Subcutaneous abdominal adipose tissue (tissue), 5 donors: ENCODE results near the gene COL4A1.
A peak's percentile ranks its signal among the peaks of the same experiment; 100 is the strongest.

Experiments used
- H3K27ac ChIP-seq: one replicate; pipeline ENCODE4 v1.7.0; 2013; ENCODE audit warnings: low read depth, mild to moderate bottlenecking, inconsistent platforms, low read length, moderate library complexity
- H3K27me3 ChIP-seq, 5 donors: one replicate each; pipeline ENCODE4 v1.7.0; 2013; ENCODE audit warnings: low read length in 5 of 5, inconsistent platforms in 1 of 5; ENCODE audit not compliant: control insufficient read depth in 5 of 5, insufficient read depth in 4 of 5
- H3K36me3 ChIP-seq, 5 donors: one replicate each; pipeline ENCODE4 v1.7.0; 2013; ENCODE audit warnings: low read length in 5 of 5; ENCODE audit not compliant: control insufficient read depth in 5 of 5, insufficient read depth in 5 of 5
- H3K4me1 ChIP-seq, 5 donors: one replicate each; pipeline ENCODE4 v1.7.0; 2013; ENCODE audit warnings: low read length in 5 of 5, mild to moderate bottlenecking in 3 of 5, moderate library complexity in 1 of 5; ENCODE audit not compliant: control insufficient read depth in 5 of 5, insufficient read depth in 5 of 5
- H3K4me3 ChIP-seq, 5 donors: one replicate each; pipeline ENCODE4 v1.7.0; 2013; ENCODE audit warnings: low read length in 5 of 5, low read depth in 1 of 5
- H3K9ac ChIP-seq, 5 donors: one replicate each; pipeline ENCODE4 v1.7.0; 2013; ENCODE audit warnings: low read length in 5 of 5, mild to moderate bottlenecking in 4 of 5, moderate library complexity in 3 of 5
- H3K9me3 ChIP-seq, 5 donors: one replicate each; pipeline ENCODE4 v1.7.0; 2013; ENCODE audit warnings: low read length in 5 of 5; ENCODE audit not compliant: control insufficient read depth in 5 of 5
- donor health status: healthy.
- donor health status: healthy.
- donor health status: healthy.
- donor health status: healthy.
- donor health status: healthy.

The COL4A1 gene

GRCh38 chr13:110342474-110342873, 35.5 kb upstream of the COL4A1 start:
- H3K27ac ChIP-seq, result peak overlapping the region; percentile 90
- peaks cover 14 to 69% (median 61%) of the 10 kb centered on the region in 5 donors for H3K4me1 ChIP-seq
- H3K9me3 ChIP-seq, result no peaks in the 10 kb centered on the region
- no peaks in the 10 kb centered on the region for H3K27me3 ChIP-seq
- H3K9ac ChIP-seq, result no peak overlapping the region
- peaks cover 0 to 15% (median 11%) of the 10 kb centered on the region in 5 donors for H3K36me3 ChIP-seq
- no peak overlapping the region for H3K4me3 ChIP-seq

GRCh38 chr13:110341445-110342244, 34.7 kb upstream of the COL4A1 start:
- Histone ChIP-seq H3K4me3 (peak overlapping the region in 4 of 5 donors; percentile 15 to 48 (median 41)), H3K9ac (peak overlapping the region in 4 of 5 donors; percentile 36 to 69 (median 66))

GRCh38 chr13:110340812-110341444, 34.0 kb upstream of the COL4A1 start:
- Histone ChIP-seq H3K9me3 (no peaks in the 10 kb centered on the region), H3K9ac (peak overlapping the region; percentile 6 to 69 (median 66)), H3K36me3 (peaks cover 0 to 13% (median 5%) of the 10 kb centered on the region in 5 donors), H3K27me3 (no peaks in the 10 kb centered on the region), H3K27ac (peak overlapping the region; percentile 90), H3K4me3 (peak overlapping the region in 4 of 5 donors; percentile 27 to 52 (median 46)), H3K4me1 (peaks cover 16 to 72% (median 63%) of the 10 kb centered on the region in 5 donors)

More at GRCh38 chr13:110341445-110342244, 34.7 kb upstream of the COL4A1 start:
- Histone ChIP-seq H3K36me3 (peaks cover 0 to 14% (median 8%) of the 10 kb centered on the region in 5 donors), H3K27me3 (no peaks in the 10 kb centered on the region), H3K4me1 (peaks cover 13 to 69% (median 61%) of the 10 kb centered on the region in 5 donors), H3K9me3 (no peaks in the 10 kb centered on the region), H3K27ac (peak overlapping the region; percentile 90)

GRCh38 chr13:110339975-110340550, 33.1 kb upstream of the COL4A1 start:
- Histone ChIP-seq H3K4me1 (peaks cover 16 to 75% (median 63%) of the 10 kb centered on the region in 5 donors), H3K9me3 (no peaks in the 10 kb centered on the region), H3K27me3 (no peaks in the 10 kb centered on the region), H3K9ac (peak overlapping the region; percentile 3 to 57 (median 40)), H3K36me3 (peaks cover 0 to 11% (median 2%) of the 10 kb centered on the region in 5 donors), H3K27ac (peak overlapping the region; percentile 90), H3K4me3 (peak overlapping the region in 1 of 5 donors; percentile 52)

GRCh38 chr13:110339263-110339662, 32.3 kb upstream of the COL4A1 start:
- peak overlapping the region; percentile 90 for H3K27ac ChIP-seq
- H3K27me3 ChIP-seq, result no peaks in the 10 kb centered on the region
- H3K4me3 ChIP-seq, result no peak overlapping the region
- H3K9me3 ChIP-seq, result no peaks in the 10 kb centered on the region
- H3K4me1 ChIP-seq, result peaks cover 14 to 76% (median 64%) of the 10 kb centered on the region in 5 donors
- peaks cover 0 to 19% (median 3%) of the 10 kb centered on the region in 5 donors for H3K36me3 ChIP-seq
- no peak overlapping the region for H3K9ac ChIP-seq

- Histone ChIP-seq H3K4me1 (peaks cover 14 to 78% (median 64%) of the 10 kb centered on the region in 5 donors), H3K9me3 (no peaks in the 10 kb centered on the region), H3K4me3 (no peak overlapping the region), H3K36me3 (peaks cover 0 to 25% (median 9%) of the 10 kb centered on the region in 5 donors), H3K27ac (peak overlapping the region; percentile 90), H3K9ac (peak overlapping the region in 2 of 5 donors; percentile 26 to 43), H3K27me3 (no peaks in the 10 kb centered on the region)
These were observed 31.6 kb upstream of the COL4A1 start for GRCh38 chr13:110338441-110339101.

- Histone ChIP-seq H3K4me1 (peaks cover 14 to 67% (median 60%) of the 10 kb centered on the region in 5 donors), H3K27ac (peak overlapping the region; percentile 90), H3K9ac (peak overlapping the region in 2 of 5 donors; percentile 17 to 58), H3K36me3 (peaks cover 0 to 32% (median 21%) of the 10 kb centered on the region in 5 donors), H3K4me3 (peak overlapping the region in 1 of 5 donors; percentile 2), H3K27me3 (no peaks in the 10 kb centered on the region), H3K9me3 (no peaks in the 10 kb centered on the region)
These were observed 30.3 kb upstream of the COL4A1 start for GRCh38 chr13:110337247-110337646.

- peaks cover 14 to 61% (median 56%) of the 10 kb centered on the region in 5 donors for H3K4me1 ChIP-seq
- H3K9me3 ChIP-seq, result no peaks in the 10 kb centered on the region
- H3K27me3 ChIP-seq, result no peaks in the 10 kb centered on the region
- H3K27ac ChIP-seq, result peak overlapping the region; percentile 90
- peaks cover 0 to 32% (median 21%) of the 10 kb centered on the region in 5 donors for H3K36me3 ChIP-seq
- no peak overlapping the region for H3K4me3 ChIP-seq
- H3K9ac ChIP-seq, result no peak overlapping the region
These were observed 29.7 kb upstream of the COL4A1 start for GRCh38 chr13:110336681-110337080.

- Histone ChIP-seq H3K4me3 (no peak overlapping the region), H3K9me3 (no peaks in the 10 kb centered on the region), H3K36me3 (peaks cover 0 to 35% (median 22%) of the 10 kb centered on the region in 5 donors), H3K4me1 (peaks cover 11 to 59% (median 54%) of the 10 kb centered on the region in 5 donors), H3K9ac (no peak overlapping the region), H3K27ac (peak overlapping the region; percentile 90), H3K27me3 (no peaks in the 10 kb centered on the region)
These were observed 29.2 kb upstream of the COL4A1 start for GRCh38 chr13:110336108-110336507.
